Inflammatory macrophage treated with lipopolysaccharide for 1 hour (primary cell): ENCODE data around the gene HEPACAM.
"Not testable (repeated sequence)": the region's sequence is repeated elsewhere in the genome, so short reads cannot be mapped to it uniquely, and the experiment has no call there.

Source experiments
- DNase-seq, 2 donors: peaks; one replicate each; pipeline ENCODE4 v3.0.0-alpha.2; 2020 to 2022

Gene HEPACAM, protein sequence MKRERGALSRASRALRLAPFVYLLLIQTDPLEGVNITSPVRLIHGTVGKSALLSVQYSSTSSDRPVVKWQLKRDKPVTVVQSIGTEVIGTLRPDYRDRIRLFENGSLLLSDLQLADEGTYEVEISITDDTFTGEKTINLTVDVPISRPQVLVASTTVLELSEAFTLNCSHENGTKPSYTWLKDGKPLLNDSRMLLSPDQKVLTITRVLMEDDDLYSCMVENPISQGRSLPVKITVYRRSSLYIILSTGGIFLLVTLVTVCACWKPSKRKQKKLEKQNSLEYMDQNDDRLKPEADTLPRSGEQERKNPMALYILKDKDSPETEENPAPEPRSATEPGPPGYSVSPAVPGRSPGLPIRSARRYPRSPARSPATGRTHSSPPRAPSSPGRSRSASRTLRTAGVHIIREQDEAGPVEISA

DNA sequence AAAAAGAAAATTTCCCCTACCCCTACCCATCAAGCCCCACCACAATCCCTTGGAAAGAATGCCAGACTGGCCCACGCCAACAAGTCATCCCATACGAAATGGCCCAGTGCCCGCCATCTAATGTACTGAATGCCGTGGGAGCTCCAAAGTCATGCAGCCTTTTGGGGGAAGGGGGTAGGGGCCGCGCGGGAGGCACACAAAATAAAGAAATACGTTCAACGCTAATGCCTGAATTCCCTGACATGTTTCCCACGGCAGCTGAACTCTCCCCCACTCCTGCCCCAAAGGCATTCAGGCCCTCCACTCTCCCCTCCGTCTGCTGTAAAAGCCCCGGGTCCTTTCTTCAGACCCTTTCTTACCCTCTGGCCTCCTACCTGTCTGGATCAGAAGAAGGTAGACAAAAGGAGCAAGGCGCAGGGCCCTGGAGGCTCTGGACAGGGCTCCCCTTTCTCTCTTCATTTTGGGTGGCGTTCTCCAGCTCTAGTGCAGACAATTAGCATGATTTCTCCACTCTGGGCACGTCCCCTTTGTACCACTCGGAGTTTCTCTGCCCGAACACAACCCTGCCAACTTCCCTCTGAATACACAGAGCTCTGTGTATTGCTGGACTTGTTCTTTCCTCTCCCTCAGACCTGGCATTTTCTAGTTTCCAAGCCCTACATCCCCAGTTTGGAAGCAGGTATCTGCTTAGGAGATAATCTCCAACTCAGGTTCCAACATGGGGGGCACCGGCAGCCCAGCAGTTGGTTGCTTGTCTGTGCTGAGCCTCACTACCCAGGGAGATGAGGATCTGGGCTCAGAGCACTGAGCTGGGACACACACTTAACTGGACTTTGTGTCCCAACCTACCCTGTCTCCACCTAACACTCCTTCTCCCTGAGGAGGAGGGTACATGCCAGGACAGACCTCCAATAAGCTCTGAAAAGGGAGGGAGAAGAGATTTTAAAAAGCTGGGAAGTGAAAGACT is at the start of gene HEPACAM:
Gene HEPACAM (minus strand): TSS at position 500 of the 967 bp plus-strand sequence. CDS start 41 bp downstream, at position 459.
- no peak for DNase-seq

DNA sequence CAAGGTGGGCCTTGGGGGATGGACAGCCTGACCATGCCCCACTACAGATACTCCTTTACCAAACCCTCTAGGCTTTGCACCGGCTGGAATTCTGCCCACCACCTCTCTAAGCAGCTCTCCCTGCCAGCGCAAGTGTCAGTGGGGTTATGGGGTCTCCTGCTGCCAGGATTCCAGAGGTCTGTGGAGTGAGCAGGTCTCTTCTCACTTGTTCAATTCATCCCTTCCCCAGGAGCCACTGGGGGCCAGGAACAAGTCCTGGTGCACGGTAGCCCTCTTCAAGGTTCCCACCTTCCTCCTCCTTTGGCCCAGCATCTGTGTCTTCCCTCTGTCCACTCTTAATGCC is 48.6 kb upstream of the HEPACAM start:
- DNase-seq = no peak

DNA sequence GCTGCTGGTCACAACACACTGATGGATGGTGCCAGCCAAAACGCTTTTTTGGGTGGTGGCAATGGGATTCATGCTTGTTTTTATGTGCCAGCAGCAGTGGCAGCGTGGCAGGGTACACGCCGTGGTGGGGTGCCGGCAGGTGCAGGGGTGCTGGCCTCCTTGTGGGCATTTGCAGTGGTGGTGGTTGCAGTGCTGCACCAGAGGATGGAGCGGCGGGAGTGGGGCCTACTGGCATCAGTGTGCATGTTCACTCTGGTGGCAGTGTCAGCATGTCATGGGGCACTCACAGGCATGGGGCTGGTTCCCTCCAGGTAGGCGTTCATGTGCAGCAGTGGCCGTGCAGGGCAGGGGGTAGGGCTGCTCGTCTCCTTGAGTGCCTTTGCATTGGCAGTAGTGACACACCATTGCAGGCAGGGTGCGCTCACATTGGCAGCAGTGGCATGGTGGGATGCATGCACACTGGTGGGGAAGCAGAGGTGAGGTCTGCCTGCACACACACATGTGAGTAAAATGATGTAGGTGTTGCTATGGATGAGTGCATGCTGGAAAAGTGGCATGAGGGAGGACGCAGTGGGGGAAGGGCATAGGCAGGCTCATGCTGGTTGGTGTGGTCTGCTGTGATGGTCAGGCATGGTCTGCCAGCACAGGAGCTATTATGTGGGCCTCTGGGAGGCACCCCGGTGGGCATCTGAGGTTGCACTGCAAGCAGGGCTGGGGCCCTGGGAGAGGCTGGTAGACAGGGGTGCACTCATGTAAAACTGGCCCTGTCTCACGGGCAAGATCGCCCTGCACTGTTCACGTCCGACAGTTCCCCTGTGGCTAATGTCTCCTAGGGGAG is 48.0 kb upstream of the HEPACAM start:
- DNase-seq = no peak

DNA sequence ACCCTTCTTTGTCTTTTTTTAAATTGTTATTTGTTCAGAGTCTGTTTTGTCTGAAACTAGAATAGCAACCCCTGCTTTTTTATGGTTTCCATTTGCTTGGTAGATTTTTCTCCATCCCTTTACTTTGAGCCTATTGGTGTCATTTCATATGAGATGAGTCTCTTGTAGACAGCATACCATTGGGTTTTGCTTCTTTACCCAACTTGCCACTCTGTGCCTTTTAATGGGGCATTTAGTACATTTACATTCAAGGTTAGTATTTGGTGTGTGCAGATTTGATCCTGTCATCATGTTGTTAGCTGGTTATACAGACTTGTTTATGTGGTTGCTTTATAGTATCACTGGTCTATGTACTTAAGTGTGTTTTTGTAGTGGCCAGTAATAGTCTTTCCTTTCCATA is 46.2 kb upstream of the HEPACAM start:
- DNase-seq = no peak

DNA sequence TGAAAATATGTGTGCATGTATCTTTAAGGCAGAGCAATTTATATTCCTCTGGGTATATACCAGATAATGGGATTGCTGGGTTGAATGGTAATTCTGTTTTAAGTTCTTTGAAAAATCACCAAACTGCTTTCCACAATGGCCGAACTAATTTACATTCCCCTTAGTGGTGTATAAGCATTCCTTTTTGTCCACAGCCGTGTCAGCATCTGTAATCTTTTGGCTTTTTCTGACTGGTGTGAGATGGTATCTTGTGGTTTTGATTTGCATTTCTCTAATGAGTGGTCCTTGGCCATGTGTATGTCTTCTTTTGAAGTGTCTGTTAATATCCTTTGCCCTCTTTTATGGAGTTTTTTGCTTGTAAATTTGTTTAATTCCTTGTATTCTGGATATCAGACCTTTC is 42.5 kb upstream of the HEPACAM start:
- no peak for DNase-seq

DNA sequence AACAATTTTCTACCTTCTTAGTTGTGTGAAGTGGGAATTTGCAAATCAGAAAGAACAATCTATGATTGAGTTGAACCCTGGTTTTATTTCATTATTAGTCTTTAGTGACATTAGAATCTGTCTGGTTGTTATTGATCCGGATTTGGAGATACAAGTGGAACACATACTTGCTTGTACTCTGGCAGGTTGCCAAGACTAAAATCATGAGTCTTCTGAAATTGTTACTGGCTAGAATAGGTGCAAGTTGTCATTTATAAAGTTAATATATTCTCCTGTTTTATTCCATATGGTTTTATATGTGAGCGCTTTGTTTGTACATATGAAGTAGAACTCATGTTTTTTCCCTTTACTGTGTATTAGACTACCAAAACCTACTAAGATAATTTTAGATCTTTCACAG is 41.2 kb upstream of the HEPACAM start:
- no peak for DNase-seq

DNA sequence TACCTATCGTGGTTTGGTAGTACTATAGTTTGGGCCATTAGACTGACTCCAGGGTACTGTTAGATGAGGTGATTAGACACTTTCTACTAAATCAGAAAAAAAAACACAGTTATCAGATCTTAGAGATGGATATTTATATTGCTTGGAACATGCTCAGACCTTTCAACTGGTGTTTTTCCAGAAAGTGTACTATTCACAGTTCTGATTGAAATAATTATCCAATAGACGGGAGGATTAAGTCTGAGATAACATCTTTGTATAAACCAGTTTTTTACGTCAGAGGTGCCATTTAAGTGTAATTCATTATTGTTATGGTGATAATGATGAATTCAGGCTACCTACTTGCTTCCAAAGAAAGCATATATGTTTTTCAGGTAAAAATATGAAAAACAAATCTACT is 40.7 kb upstream of the HEPACAM start:
- DNase-seq = no peak

DNA sequence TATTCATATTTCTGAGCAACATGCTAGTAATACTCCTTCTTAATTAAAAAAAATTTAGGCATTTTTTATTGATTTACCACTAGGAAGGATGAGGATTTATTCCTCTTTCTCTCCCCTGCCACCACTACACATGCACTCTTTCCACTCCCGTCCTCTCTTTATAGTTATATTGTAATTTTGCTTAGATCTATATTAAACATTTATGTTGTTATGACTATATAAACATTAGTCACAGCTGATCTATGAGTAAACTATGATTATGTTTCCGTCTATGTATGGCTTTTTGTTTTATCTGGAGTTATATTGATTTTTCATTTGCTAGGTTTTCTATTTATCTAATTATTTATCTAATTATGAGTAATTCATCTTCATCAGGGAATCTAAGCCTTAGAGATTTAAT is 36.0 kb upstream of the HEPACAM start:
- DNase-seq = no peak

DNA sequence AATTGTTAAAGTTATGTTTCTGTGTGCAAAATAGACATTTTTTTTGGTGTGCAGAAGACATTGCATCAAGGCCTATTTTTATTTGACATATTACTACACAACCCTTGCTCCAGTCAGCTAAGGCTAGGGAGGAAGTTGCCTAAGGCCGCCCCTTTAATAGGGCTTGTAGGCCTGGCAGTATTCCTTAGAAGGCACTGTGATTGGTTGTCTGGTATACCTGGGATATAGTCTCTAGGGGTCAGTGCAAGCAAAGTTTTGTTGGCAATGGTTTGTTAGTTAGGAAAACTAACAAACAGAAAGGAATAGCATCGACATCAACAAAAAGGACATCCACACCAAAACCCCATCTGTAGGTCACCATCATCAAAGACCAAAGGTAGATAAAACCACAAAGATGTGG is 35.1 kb upstream of the HEPACAM start:
- peak; percentile 52 to 59 for DNase-seq

DNA sequence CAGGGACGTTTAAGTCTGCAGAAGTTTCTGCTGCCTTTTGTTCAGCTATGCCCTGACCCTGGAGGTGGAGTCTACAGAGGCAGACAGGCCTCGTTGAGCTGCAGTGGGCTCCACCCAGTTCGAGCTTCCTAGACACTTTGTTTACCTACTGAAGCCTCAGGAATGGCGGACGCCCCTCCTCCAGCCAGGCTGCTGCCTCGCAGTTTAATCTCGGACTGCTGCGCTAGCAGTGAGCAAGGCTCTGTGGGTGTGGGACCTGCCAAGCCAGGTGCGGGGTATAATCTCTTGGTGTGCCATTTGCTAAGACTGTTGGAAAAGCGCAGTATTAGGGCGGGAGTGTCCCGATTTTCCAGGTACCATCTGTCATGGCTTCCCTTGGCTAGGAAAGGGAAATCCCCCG is 32.4 kb upstream of the HEPACAM start:
- DNase-seq = not testable (repeated sequence)

DNA sequence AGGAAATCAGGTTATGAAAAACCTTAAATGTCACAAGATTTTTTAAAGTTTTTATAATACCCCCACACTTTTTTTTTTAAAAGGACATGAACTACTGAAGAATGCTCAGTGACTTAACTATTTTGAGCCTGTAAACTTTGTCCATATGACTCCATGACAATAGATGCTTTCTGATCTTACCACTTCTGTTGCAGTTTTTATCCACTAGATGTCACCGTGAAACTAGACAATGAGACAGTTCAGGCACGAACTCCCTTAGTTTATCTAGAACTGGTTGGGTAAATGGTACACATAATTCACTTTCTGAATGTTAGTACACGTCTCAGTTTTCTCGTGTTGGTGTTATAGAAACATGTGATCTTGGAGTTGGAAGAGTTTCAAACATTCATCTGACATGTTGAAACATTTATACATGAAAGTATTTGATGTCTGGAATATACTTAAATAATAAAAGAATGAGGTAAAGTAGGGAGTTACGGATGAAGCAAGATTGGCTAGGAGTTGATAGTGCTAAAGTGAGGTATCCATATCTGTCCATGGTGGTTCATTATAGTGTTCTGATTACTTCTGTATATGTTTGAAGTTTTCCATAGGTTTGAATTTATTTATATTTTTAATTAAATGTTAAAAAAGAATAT is 26.2 kb upstream of the HEPACAM start:
- peak; percentile 67 to 88 for DNase-seq

DNA sequence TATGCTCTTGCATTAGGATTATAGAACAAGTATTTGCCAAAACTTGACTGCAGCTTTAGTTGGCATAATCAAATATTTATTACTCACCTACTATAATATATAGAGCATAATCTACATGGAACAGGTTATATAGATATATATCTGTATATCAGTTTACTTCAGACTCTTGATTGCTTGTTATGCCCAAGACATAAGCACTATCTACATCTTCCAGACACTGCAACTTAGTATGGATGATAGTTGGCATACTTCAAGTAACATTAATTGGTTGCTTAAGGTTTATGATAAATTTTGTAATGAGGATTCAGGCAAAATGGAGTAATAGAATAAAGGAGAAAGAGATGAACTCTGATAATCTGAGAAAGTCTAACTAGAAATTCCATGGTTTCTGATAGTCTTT is 19.2 kb upstream of the HEPACAM start:
- DNase-seq = no peak

DNA sequence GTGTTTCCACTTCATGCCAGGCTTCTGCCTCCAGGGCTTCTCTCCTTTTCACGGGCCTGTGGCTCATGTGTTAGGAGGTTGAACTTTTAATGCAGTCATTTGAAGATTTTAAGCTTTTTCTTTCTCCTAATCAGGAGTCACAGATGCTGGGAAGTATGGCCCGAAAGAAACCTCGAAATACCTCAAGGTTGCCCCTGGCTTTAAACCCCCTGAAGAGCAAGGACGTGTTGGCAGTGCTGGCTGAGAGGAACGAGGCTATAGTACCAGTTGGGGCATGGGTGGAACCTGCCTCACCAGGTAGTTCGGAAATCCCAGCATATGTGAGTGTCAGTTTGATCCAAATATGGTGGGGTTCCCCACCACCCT is 18.7 kb upstream of the HEPACAM start:
- no peak for DNase-seq

DNA sequence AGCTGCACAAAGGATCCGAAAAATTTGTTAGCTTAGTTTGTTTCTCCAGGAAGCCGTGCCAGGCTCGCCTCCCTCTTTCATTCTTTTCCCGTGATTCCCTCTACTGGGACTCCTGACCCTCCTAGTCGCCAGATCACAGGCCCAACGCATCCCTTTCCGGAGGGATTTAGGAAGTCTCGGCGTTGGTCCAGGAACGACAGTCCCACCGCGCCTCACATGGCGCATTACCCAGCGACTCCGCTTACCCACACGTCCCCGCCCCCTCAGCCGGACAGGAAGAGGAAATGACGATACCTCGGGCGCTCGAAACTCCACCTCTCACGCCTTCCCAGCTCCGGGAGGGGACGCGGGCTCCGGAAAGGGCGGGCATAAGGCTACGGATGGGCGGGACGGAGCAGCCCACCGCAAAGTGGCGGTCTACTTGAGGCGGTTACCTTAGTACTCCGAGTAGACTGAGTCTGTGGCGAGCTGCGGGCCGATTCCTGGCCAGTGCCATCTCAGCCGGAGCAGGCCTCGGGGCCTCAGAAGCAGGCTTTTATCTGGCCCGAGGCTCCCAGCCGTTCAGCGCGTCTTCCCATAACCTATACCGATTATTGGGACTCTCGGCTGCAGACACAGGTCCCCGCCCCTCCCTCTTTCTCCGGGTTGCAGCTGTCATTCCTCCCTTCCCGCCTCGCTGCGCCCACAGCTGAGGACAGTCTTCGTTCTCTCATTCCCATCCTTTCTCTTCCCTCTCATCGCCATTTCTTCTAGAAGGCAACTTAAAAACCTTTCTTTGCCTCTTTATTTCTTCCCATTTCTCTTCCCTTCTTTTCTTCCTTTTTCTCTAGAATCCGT is 18.1 kb upstream of the HEPACAM start, which contains the start of gene CCDC15:
Gene CCDC15 (plus strand): TSS at position 450 of the 837 bp plus-strand sequence. CDS start 531 bp downstream, outside the sequence.
- peak; percentile 96 to 97 for DNase-seq

DNA sequence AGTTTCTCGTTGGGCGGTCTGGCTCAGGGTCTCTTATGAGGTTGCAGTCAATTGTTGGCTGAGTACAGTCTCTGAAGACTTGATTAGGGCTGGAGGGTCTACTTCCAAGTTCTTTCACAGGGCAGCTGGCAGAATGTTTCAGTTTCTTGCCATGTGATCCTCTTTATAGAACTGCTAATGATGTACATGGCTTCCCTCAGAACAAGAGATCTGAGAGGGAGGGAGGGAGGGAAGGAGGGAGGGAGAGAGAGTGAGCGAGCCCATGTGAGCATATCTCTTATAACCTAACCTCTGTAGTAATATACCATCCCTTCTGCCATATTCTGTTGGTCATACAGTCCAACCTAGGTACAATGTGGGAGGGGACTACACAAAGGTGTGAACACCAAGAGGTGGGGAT is 15.5 kb upstream of the HEPACAM start:
- no peak for DNase-seq

DNA sequence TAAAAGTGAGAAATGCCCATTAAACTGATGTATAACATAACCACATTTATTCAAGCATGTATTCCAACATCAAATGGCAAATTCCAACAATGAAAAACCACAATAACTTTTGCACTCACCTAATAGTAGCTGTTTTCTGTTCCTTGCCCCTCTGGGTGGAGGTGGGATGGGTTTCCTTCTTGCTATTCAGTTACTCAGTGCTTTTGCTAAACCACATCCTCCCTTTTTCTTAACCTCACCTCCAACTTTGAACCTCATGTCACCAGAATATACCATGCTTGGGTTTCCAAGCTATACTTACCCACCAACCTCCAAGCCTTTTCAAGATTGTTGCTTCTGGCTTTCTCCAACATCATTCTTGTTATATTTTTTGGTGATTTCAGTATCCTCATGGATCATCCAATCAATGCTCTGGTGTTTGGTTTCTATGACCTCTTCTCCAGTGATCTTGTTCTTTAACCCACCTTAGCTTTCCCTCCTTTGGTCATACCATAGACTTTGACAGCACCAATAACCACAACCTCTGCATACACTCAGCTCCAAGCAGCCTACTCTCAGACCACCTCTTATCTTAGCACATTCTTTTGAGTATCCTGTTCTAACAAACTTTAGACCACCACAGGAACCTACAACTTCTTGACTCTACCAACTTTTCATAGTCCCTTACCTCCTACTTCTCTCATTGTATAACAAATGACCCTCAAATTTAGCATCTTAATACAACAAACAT is 14.9 kb upstream of the HEPACAM start:
- no peak for DNase-seq

DNA sequence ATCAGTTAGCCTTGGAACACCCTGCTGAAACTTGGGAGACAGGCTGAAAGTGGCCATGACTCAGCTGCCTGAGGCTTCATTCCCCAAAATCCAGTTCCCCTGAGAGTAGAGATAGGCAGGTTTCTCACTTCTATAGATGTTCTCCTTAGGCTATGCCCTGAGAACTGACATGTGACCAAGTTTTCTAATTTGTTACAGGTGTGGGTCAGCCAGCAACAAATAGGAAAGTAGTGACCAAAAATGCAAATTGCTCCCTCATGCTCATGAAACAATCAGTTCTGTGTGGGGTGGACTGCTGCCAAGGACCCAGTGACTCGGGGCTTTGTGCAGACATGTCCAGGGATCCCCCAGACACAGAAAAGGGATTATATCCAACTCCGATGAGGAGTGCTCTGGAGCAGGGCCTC is 10.9 kb upstream of the HEPACAM start:
- DNase-seq = no peak

DNA sequence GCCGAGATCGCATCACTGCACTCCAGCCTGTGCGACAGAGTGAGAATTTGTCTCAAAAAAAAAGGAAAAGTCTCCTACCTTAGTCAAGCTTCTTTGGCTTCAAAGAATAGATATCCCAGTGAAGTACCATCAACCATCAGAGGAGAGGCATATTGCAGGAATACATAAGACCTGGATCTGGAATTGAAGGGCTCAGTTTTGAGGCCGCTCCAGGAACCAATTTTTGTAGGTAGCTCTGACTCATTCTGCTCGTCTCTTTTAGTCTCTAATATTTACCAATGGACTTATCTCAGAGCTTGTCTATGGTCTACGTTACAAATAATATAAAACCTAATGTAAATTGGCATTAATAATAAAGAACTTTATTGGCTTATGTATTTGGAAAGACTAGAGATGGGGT is 10.0 kb upstream of the HEPACAM start:
- DNase-seq = no peak

DNA sequence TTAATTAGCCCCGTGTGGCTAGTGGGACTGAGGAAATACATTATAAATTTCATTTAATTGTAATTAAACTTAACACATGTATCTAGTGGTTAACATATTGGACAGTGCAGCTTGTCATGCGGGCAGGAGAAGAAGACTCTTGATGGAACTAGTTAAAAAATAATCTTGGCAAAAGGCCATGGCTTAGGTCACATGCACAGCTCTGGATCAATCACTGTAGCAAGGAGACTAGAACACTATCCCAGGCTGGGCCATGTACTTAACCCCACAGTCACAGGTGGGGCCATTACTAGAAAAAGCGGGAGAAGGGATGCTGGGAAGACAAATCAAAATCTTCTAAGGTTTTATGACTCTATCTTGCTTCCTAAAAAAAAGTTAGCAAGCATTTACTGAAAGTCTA is 8.7 kb upstream of the HEPACAM start:
- no peak for DNase-seq

DNA sequence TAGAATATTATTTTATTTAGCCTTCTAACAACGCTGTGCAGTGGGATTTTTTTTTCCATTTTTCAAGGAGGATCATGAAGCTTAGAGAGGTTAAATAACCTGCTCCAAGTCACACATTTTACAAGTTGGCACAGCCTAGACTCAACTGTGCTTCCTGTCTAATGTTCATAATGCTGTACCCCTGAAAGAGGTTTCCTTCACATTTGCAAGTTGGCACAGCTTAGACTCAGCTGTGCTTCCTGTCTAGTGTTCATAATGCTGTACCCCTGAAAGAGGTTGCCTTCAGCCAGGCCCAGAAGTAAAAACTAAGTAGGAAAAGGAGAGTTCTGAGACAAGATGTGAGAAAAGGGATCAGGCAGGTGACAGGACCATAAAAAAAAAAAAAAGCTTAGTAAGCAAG is 7.9 kb upstream of the HEPACAM start:
- DNase-seq = no peak

DNA sequence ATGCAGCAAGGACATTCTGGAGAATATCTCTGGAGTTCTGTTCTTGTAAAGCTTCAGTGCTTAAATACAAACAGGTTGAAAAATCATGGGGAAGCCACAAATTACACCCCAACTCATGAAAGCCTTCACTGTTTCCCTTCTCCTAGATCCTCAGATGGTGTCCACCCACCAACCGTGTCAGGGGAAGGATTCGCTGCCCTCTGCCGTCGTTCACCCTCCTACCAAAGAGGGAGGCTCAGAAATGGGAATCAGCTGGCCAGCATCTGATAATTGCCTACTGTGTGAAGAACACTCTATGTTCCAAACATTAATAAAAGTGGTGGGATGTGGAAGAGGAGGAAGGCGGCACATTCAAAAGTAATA is 7.4 kb upstream of the HEPACAM start:
- DNase-seq = no peak
